NB4 (cell line): ENCODE results near the gene PERCC1.

Experiments
- CTCF ChIP-seq: IDR thresholded peaks from one replicate; pipeline ENCODE4 v1.5.1; 2012; ENCODE audit warnings: low read depth, low read length
- MAX ChIP-seq: IDR thresholded peaks from 2 replicates; pipeline ENCODE4 v1.6.1; 2011; ENCODE audit warnings: low read depth, low read length
- POLR2A ChIP-seq: IDR thresholded peaks from 2 replicates; pipeline ENCODE4 v1.6.1; 2011; ENCODE audit warnings: mild to moderate bottlenecking; ENCODE audit not compliant: insufficient read length; ENCODE audit errors: extremely low read depth

GRCh38 chr16:1459967-1460366 lies 29.1 kb downstream of the PERCC1 start:
- TF ChIP-seq CTCF (no peak), MAX (no peak), POLR2A (no peak)
